HEK293T (cell line): ENCODE results near the gene GRB14.

ENCODE experiments used
- CTCF ChIA-PET: fragments of 350-600 bp; formaldehyde crosslinking; extraction: SDS; loops from one replicate; lab custom pipeline; 2021; ENCODE audit warnings: antibody characterized with exemption, inconsistent platforms; lab: Yijun Ruan, JAX
- POLR2A ChIA-PET: fragments of 350-600 bp; formaldehyde crosslinking; extraction: SDS; loops from one replicate; lab custom pipeline; 2020; ENCODE audit warnings: antibody characterized with exemption, inconsistent platforms; lab: Yijun Ruan, JAX
- DNase-seq: peaks from one replicate; pipeline ENCODE4 v3.0.0; 2012; ENCODE audit warnings: mixed read lengths; ENCODE audit errors: extremely low spot score
- ARNT ChIP-seq: fragments of 450-650 bp; IDR thresholded peaks from 2 replicates; pipeline ENCODE4 v1.6.1; 2017; ENCODE audit warnings: mild to moderate bottlenecking
- BHLHE40 ChIP-seq: fragments of 450-650 bp; IDR thresholded peaks from 2 replicates; pipeline ENCODE4 v1.6.1; 2016; ENCODE audit warnings: mild to moderate bottlenecking, moderate library complexity, borderline replicate concordance
- CTBP1 ChIP-seq: fragments of 450-650 bp; IDR thresholded peaks from 2 replicates; pipeline ENCODE4 v1.6.1; 2016; ENCODE audit warnings: borderline replicate concordance
- ELF4 ChIP-seq: fragments of 450-650 bp; IDR thresholded peaks from 2 replicates; pipeline ENCODE4 v1.6.1; 2017; ENCODE audit warnings: antibody characterized with exemption
- FOXA1 ChIP-seq: fragments of 450-650 bp; IDR thresholded peaks from 2 replicates; pipeline ENCODE4 v1.6.1; 2016; ENCODE audit warnings: mild to moderate bottlenecking
- FOXK2 ChIP-seq: fragments of 450-650 bp; IDR thresholded peaks from 2 replicates; pipeline ENCODE4 v1.6.1; 2016; ENCODE audit warnings: mild to moderate bottlenecking
- FOXM1 ChIP-seq: fragments of 450-650 bp; IDR thresholded peaks from 2 replicates; pipeline ENCODE4 v1.6.1; 2017; ENCODE audit warnings: mild to moderate bottlenecking, borderline replicate concordance
- HDGF ChIP-seq: fragments of 450-650 bp; IDR thresholded peaks from 2 replicates; pipeline ENCODE4 v1.6.1; 2017; ENCODE audit warnings: antibody characterized with exemption, borderline replicate concordance
- L3MBTL2 ChIP-seq: fragments of 450-650 bp; conservative IDR thresholded peaks from 2 replicates; pipeline ENCODE4 v1.6.1; 2016; ENCODE audit warnings: mild to moderate bottlenecking
- LEF1 ChIP-seq: fragments of 450-650 bp; IDR thresholded peaks from 2 replicates; pipeline ENCODE4 v1.6.1; 2017; ENCODE audit warnings: mild to moderate bottlenecking, borderline replicate concordance
- NFRKB ChIP-seq: fragments of 450-650 bp; IDR thresholded peaks from 2 replicates; pipeline ENCODE4 v1.6.1; 2016; ENCODE audit warnings: mild to moderate bottlenecking, moderate library complexity
- PKNOX1 ChIP-seq: fragments of 450-650 bp; IDR thresholded peaks from 2 replicates; pipeline ENCODE4 v1.6.1; 2016
- SP1 ChIP-seq: fragments of 450-650 bp; IDR thresholded peaks from 2 replicates; pipeline ENCODE4 v1.6.1; 2017
- SUZ12 ChIP-seq: fragments of 450-650 bp; IDR thresholded peaks from 2 replicates; pipeline ENCODE4 v1.6.1; 2016; ENCODE audit warnings: mild to moderate bottlenecking
- TARDBP ChIP-seq: fragments of 450-650 bp; IDR thresholded peaks from 2 replicates; pipeline ENCODE4 v1.6.1; 2016
- ZNF384 ChIP-seq: fragments of 450-650 bp; IDR thresholded peaks from 2 replicates; pipeline ENCODE4 v1.6.1; 2016

Gene GRB14

GRCh38 chr2:164661349-164661748, 40.1 kb upstream of the GRB14 start:
- DNase-seq: no peak
- TF ChIP-seq SP1 (no peak), SUZ12 (no peak), ARNT (no peak), ZNF384 (no peak), NFRKB (no peak), PKNOX1 (peak; percentile 55; the same call in 1 of the 2 replicates), CTBP1 (no peak), LEF1 (no peak), FOXA1 (no peak)
- CTCF ChIA-PET: no interaction called here
- POLR2A ChIA-PET: no interaction called here

GRCh38 chr2:164657129-164657528, 35.8 kb upstream of the GRB14 start:
- no peak for TF ChIP-seq BHLHE40
- TF ChIP-seq CTBP1: no peak
- TF ChIP-seq HDGF: no peak
- TF ChIP-seq SP1: no peak
- no peak for TF ChIP-seq PKNOX1
- no peak for TF ChIP-seq TARDBP
- TF ChIP-seq L3MBTL2: no peak
- TF ChIP-seq SUZ12: no peak
- no peak for TF ChIP-seq FOXA1
- TF ChIP-seq FOXM1: no peak
- no peak for TF ChIP-seq ELF4
- no peak for TF ChIP-seq ZNF384
- TF ChIP-seq FOXK2: no peak
- DNase-seq: no peak
- CTCF ChIA-PET: interaction anchor here (0.6 kb wide), 1 partner anchor 1497 kb away, joined by 3 read pairs; no protein-coding TSS in a partner anchor
- POLR2A ChIA-PET: no interaction called here

GRCh38 chr2:164655750-164656149, 34.5 kb upstream of the GRB14 start:
- DNase-seq: no peak
- POLR2A ChIA-PET: no interaction called here

GRCh38 chr2:164655336-164655735, 34.1 kb upstream of the GRB14 start:
- TF ChIP-seq NFRKB (no peak), ARNT (no peak), ELF4 (no peak), FOXM1 (no peak), SP1 (no peak), BHLHE40 (no peak), FOXK2 (no peak), HDGF (no peak), PKNOX1 (no peak), CTBP1 (no peak), LEF1 (no peak), TARDBP (no peak), ZNF384 (no peak), FOXA1 (no peak), L3MBTL2 (no peak), SUZ12 (no peak)
- DNase-seq: no peak
- ChIA-PET CTCF (no interaction called here), POLR2A (no interaction called here)

More at GRCh38 chr2:164655750-164656149, 34.5 kb upstream of the GRB14 start:
- TF ChIP-seq ARNT (no peak), FOXM1 (no peak), SP1 (no peak)
- CTCF ChIA-PET: no interaction called here

- CTCF ChIA-PET: interaction anchor here (0.6 kb wide), 1 partner anchor 712 kb away, joined by 4 read pairs; no protein-coding TSS in a partner anchor
These were observed 30.1 kb upstream of the GRB14 start for GRCh38 chr2:164651361-164651760.

DNA sequence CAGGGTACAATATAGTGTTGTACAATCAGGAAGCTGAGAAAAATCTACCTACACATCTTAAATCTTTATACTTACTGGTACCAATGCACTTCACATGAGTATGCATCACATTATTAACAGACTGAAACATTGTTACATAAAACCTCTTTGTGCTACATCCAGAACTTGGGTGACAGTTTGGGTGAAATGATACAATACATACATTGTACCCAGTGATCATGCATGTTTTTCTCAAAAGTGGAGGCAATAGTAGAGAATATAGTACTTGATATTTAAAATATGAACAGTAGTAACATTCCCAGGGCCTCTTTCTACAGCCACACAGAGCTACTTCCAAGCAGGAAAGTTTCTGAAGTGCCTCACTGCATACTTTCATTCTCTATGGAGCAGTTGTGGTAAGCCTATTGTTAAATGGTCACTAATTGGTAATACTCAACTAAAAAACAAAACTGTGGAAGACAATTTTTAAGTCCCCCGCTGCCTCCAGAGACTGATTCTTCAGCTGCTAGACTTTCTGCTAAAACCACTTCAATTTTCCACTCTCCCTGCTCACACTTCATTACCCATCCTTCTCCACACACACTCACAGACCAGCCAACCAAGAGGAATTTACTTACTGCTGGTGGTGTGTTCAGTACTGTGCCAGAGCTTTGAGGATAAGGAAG, 22.9 kb upstream of the GRB14 start:
- DNase-seq: no peak
- no peak for TF ChIP-seq ARNT
- TF ChIP-seq SP1: no peak
- no peak for TF ChIP-seq FOXM1
- TF ChIP-seq TARDBP: no peak
- TF ChIP-seq FOXK2: no peak
- no peak for TF ChIP-seq NFRKB
- no peak for TF ChIP-seq BHLHE40
- no peak for TF ChIP-seq LEF1
- TF ChIP-seq FOXA1: no peak
- TF ChIP-seq PKNOX1: no peak
- TF ChIP-seq L3MBTL2: no peak
- TF ChIP-seq HDGF: no peak
- TF ChIP-seq ZNF384: no peak
- TF ChIP-seq SUZ12: no peak
- TF ChIP-seq ELF4: no peak
- ChIA-PET POLR2A (no interaction called here), CTCF (no interaction called here)

More at GRCh38 chr2:164651361-164651760, 30.1 kb upstream of the GRB14 start:
- POLR2A ChIA-PET: no interaction called here
- TF ChIP-seq L3MBTL2 (no peak), TARDBP (no peak), SUZ12 (no peak), HDGF (no peak), ZNF384 (no peak), LEF1 (no peak), NFRKB (no peak), SP1 (no peak), BHLHE40 (no peak)
- no peak for DNase-seq
